ENCODE data around the gene ZBTB7C.

The ZBTB7C gene

DNA sequence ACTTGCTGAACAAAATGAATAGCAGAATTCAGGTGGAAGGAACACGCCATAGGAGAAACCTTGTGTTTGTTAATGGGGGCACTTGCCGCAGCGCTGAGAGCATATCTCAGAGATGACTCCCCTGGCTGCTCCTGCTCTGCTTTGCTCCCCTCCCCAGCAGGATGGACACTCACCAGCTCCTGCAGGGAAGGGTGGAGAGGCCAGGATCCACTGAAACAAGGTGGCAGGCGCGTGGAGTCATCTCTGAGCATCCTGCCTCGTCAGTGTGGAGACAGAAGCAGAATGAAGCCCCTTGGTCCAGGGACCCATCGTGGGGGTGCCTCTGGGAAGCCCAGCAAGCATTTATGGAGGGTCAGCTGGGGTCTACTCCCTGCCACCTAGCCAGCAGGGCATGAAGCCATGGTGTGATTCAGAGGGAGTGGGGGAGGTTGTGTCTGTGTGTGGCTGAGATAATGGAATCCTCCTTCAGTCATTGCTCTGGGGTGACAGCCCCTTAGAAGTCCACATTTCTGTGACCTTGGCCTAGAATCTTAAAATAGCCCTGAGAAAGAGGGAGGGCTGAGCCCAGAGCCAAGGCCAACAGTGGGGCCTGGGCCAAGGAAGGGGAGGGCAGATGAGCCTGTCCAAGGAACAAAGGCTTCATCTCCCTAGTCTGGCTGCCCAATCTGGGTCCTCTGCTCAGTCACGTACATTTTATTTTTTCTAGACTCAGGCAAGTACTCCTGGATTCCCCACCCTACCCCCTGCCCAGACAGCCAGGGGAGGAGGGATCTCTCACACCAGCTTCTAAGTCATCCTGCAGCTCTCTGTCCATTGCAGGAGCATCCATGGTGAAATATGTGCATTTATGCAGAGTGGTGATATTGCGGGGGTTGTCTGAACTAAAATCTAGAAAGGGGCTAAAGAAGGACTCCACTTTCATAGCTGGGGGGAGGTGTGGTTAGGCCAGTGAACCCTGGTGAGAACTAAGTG is 215.4 kb downstream of the ZBTB7C start:
- H3K27ac ChIP-seq: no peak overlapping the region
- TF ChIP-seq, protein P1, sequence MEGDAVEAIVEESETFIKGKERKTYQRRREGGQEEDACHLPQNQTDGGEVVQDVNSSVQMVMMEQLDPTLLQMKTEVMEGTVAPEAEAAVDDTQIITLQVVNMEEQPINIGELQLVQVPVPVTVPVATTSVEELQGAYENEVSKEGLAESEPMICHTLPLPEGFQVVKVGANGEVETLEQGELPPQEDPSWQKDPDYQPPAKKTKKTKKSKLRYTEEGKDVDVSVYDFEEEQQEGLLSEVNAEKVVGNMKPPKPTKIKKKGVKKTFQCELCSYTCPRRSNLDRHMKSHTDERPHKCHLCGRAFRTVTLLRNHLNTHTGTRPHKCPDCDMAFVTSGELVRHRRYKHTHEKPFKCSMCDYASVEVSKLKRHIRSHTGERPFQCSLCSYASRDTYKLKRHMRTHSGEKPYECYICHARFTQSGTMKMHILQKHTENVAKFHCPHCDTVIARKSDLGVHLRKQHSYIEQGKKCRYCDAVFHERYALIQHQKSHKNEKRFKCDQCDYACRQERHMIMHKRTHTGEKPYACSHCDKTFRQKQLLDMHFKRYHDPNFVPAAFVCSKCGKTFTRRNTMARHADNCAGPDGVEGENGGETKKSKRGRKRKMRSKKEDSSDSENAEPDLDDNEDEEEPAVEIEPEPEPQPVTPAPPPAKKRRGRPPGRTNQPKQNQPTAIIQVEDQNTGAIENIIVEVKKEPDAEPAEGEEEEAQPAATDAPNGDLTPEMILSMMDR (conservative IDR thresholded peaks at IDR 0.05): no peak

DNA sequence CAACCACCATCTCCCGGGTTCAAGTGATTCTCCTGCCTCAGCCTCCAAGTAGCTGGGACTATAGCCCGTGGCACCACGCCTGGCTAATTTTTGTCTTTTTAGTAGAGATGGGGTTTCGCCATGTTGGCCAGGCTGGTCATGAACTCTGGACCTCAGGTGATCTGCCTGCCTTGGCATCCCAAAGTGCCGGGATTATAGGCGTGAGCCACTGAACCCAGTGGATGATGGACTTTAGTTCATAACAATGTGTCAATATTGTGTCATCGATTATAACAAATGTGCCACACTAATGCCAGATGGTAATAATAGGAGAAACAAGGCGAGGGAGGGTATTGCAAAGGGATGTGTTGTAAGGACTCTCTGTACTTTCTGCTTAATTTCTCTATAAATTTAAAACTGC is 216.6 kb downstream of the ZBTB7C start:
- TF ChIP-seq ZFX (IDR thresholded peaks at IDR 0.05): no peak
- TF ChIP-seq, protein P1 (conservative IDR thresholded peaks at IDR 0.05): no peak
- no peak overlapping the region for H3K27ac ChIP-seq

DNA sequence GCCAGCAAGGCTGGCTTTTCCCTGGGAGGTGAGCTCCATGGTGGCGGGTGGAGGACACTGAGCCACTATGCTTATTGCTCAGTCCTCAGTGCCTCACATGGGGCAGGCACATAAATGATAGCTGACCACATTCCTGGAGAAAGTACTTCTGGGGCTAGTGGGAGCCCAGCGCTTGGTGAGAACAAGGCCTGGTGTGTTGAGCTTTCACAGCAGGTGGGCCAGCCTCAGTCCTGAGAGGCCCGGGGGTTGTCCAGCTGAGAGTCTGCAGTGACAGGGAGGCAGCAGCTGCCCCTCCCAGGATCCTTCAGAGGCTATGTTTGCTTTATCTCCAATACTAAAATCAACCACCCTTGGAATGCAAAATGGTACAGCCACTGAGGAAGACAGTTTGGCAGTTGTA is 217.7 kb downstream of the ZBTB7C start:
- H3K27ac ChIP-seq: no peak overlapping the region
- no peak for TF ChIP-seq ZFX (IDR thresholded peaks at IDR 0.05)
- TF ChIP-seq, protein P1 (conservative IDR thresholded peaks at IDR 0.05): no peak

DNA sequence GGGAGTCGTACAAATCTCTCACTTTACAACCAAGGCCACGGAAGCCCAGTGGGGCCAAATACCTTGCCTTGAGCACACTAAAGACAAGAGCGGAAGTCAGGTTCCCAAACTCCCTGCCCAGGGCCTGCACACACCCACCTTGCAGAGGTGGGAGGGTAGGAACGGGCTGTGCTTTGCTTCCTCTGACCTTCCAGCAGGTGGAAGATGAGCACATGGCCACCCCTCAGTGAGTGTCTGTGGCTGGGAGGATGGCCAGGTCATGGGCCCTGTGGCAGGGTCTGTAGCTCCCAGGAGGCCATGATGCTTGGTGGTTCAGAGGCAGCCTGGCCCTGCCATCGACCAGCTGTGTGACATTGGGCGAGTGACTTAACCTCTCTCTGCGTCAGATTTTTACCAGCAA is 218.2 kb downstream of the ZBTB7C start:
- no peak for TF ChIP-seq ZFX (IDR thresholded peaks at IDR 0.05)
- TF ChIP-seq, protein P1 (conservative IDR thresholded peaks at IDR 0.05): no peak

DNA sequence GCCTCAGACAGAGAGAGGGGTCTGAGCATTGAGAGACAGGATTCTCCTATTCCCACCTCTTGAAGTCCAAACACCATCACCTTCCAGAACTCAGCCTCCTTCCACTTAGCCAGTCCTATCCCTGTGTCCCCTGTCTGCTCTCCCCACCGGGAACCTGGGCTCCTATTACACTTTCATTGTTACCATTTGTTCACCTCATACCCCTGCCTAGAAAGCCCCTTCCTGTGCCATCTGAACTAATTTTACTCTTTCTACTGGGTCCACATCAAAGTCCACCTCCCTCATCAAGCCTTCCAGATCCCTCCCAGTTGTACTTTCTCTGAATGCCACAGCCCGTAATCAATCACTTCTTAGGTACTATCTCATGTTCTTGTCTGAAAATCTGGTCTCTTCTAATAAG is 220.6 kb downstream of the ZBTB7C start:
- H3K27ac ChIP-seq: no peak overlapping the region
- TF ChIP-seq ZFX (IDR thresholded peaks at IDR 0.05): no peak
- TF ChIP-seq, protein P1 (conservative IDR thresholded peaks at IDR 0.05): no peak

More for the DNA sequence above, 218.2 kb downstream of the ZBTB7C start:
- no peak overlapping the region for H3K27ac ChIP-seq

DNA sequence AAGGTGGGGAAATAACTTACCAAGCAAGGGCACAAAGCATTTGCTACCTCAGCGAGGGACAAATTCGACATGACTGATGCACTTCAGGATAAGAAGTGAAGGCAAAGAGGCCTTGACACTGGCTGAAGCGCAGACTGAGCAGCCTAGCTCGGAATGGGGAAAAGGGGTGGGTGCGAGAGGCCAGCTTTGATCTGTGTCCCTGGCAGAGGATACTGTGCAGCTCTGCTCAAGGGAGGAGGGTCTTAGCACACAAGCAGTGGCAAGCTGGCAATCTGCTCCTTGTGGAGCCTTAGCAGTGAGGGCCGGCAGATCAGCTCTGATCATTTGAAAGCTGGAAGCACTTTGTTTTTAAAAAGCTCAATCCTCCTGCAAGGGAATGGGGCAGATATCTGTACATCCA is 222.3 kb downstream of the ZBTB7C start:
- TF ChIP-seq, protein P1 (conservative IDR thresholded peaks at IDR 0.05): no peak
- TF ChIP-seq ZFX (IDR thresholded peaks at IDR 0.05): no peak
- no peak overlapping the region for H3K27ac ChIP-seq

DNA sequence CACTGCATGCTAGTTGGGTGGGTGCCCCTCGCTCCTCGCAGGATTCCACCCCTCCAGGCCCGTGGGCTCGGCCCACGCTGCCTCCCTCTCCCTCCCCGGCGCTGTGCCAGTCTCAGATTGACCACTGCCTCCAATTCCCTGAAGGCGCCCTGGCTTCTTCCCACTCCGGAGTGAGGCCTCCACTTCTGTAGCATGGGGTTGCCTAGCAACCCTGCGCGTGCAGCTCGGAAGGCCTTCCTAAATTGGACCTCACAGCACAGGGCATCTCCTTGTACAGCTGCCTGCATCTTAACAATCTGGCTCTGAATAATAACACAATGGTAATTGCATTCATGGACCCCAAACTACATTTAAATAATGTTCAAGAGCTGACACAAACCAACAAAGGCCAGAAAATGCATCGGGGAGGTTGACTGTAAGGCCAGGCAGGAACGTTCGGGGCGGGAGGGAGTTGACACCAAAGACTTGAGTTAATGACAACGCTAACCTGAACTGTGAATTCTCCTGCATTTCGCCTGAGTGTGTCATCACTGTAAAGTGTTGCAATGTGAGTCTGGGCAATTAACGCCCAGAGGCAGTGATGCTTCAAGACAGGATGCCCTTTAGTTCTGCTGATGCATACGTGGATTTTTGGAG is 222.9 kb downstream of the ZBTB7C start:
- TF ChIP-seq ZFX (IDR thresholded peaks at IDR 0.05): no peak
- TF ChIP-seq, protein P1 (conservative IDR thresholded peaks at IDR 0.05): no peak

More for the DNA sequence above, 222.9 kb downstream of the ZBTB7C start:
- H3K27ac ChIP-seq: no peak overlapping the region
